Progenitor cell of endocrine pancreas (in vitro differentiated cells): ENCODE data around the gene APOL4. TPM values are rescaled to one million over a fixed set of nuclear protein-coding genes. Genes with fewer than 3 reads are reported as not detected.
"Not testable (repeated sequence)": the region's sequence is repeated elsewhere in the genome, so short reads cannot be mapped to it uniquely, and the experiment has no call there.

Source experiments
- DNase-seq: peaks from one replicate; pipeline ENCODE4 v3.0.0; 2021; ENCODE audit warnings: low spot score; ENCODE audit not compliant: unreplicated experiment
- H3K27ac Mint-ChIP-seq: 2 replicates; pipeline ENCODE4 v1.8.0; 2021; ENCODE audit warnings: mild to moderate bottlenecking, moderate library complexity, mixed read lengths
- H3K27me3 Mint-ChIP-seq: 2 replicates; pipeline ENCODE4 v1.8.0; 2021; ENCODE audit warnings: mixed read lengths
- H3K36me3 Mint-ChIP-seq: 2 replicates; pipeline ENCODE4 v1.8.0; 2022; ENCODE audit warnings: mixed read lengths; ENCODE audit not compliant: insufficient read depth
- H3K4me1 Mint-ChIP-seq: 2 replicates; pipeline ENCODE4 v1.8.0; 2021; ENCODE audit warnings: low read depth, mixed read lengths
- H3K4me3 Mint-ChIP-seq: 2 replicates; pipeline ENCODE4 v1.8.0; 2021; ENCODE audit warnings: low read depth, mild to moderate bottlenecking, moderate library complexity, mixed read lengths
- H3K9me3 Mint-ChIP-seq: 2 replicates; pipeline ENCODE4 v1.8.0; 2021; ENCODE audit warnings: low read depth, mixed read lengths
- CTCF ChIP-seq: fragments of 200-600 bp; sonication (generic); IDR thresholded peaks from one replicate; pipeline ENCODE4 v1.5.0; 2021; ENCODE audit warnings: antibody characterized with exemption, mild to moderate bottlenecking; ENCODE audit not compliant: unreplicated experiment
- total RNA-seq: library from RNA; stranded (reverse); gene quantifications from 2 replicates; pipeline ENCODE4 v1.2.1, GENCODE V29; 2021

Gene APOL4
- total RNA-seq, 1 donor from 2014 or later, result not detected

DNA sequence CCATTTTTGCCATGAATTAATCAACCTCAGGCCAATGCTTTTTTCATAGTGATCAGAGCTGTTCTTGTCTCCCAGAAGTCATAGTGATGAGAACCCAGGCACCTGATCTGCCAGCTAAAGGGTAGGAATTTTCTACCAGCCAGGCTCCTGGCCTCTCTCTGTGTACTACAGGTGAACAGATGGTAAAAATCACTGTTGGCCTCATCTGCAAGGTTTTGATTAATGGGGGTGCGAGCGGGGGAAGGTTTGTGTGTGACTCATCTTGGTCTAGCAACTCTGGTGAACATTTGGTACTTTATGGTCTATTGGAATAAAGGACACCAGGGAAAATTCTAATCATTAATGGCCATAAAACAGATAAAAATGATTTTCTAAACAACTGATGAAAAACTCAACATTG is 14.4 kb upstream of the APOL4 start:
- no peak for TF ChIP-seq CTCF
- H3K27ac Mint-ChIP-seq, result peak overlapping the region; percentile 85
- peaks cover 5% of the 10 kb centered on the region for H3K4me1 Mint-ChIP-seq
- no peaks in the 10 kb centered on the region for H3K9me3 Mint-ChIP-seq
- no peak overlapping the region for H3K4me3 Mint-ChIP-seq
- peaks cover 3% of the 10 kb centered on the region for H3K27me3 Mint-ChIP-seq
- H3K36me3 Mint-ChIP-seq, result no peaks in the 10 kb centered on the region
- no peak for DNase-seq

DNA sequence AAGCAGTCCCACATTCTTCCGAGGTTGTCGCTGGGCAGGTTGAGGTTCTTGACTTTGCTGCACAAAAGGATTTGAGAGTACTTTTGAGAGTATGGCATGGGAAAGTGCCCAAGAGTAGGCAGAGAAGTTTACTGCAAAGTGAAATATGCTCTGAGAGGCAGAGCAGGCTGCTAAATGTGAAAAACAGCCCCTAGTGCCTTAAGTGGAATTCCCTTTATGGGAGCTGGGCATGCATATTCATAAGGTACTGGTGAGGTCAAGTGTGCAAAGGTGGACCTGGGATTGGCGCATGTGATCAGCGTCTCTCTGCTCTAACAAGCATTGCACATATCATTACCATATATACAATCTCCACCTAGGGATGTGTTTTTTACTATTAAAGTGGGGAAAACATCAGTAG is 12.0 kb upstream of the APOL4 start:
- Mint-ChIP-seq H3K36me3 (no peaks in the 10 kb centered on the region), H3K27ac (no peak overlapping the region), H3K4me1 (peaks cover 1% of the 10 kb centered on the region), H3K27me3 (peaks cover 3% of the 10 kb centered on the region), H3K9me3 (peaks cover 4% of the 10 kb centered on the region), H3K4me3 (no peak overlapping the region)
- DNase-seq, result no peak
- TF ChIP-seq CTCF, result no peak

DNA sequence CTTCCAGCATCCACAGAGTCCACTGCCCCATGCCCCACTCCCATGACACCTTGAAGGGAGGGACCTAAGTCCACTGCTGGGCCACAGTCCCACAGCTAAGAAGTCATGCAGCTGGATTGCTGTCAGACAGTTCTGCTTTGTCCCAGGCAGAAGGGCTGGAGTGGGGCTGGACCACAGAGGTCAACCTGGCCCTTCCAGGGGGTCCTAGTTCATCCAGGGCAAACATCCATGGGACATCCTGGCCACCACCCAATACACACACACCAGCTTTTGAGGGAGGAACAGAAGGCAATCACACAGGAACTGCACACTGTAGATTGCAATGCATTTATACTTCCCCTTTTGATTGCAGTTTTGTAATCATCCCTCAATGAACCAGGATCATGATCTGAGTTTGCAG is 11.3 kb upstream of the APOL4 start:
- Mint-ChIP-seq H3K36me3 (no peaks in the 10 kb centered on the region), H3K4me1 (peaks cover 1% of the 10 kb centered on the region), H3K27me3 (peaks cover 3% of the 10 kb centered on the region), H3K27ac (no peak overlapping the region), H3K9me3 (peaks cover 4% of the 10 kb centered on the region), H3K4me3 (no peak overlapping the region)
- TF ChIP-seq CTCF, result no peak
- DNase-seq, result no peak

DNA sequence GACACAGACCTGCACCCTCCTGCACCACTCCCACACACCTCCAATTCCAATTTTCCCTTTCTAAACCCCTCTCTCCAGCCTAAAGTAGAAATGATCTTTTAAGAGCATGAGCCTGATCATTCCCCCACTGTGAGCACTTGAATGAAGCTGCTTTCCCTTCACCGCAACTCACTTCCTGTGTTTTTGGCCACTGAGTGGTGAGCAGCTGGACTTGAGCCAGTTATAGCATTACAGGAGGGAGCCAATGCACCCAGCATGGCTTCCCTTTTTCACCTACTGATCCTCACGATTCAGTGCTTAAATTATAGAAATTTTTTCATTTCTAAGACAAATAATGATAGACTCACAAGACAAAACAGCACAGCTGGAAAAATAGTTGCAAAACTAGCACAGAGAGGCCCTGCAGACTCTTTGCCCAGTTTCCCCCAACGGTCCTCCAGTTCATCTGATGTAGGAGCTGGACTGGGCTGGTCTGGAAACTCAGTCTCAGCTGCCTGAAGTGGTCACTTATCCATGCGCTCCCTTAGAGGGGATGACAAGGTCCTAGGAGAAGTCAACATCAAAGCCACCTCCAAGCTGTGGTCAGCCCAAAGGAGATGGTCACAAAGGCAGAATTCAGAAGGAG is 9.7 kb upstream of the APOL4 start:
- no peaks in the 10 kb centered on the region for H3K36me3 Mint-ChIP-seq

DNA sequence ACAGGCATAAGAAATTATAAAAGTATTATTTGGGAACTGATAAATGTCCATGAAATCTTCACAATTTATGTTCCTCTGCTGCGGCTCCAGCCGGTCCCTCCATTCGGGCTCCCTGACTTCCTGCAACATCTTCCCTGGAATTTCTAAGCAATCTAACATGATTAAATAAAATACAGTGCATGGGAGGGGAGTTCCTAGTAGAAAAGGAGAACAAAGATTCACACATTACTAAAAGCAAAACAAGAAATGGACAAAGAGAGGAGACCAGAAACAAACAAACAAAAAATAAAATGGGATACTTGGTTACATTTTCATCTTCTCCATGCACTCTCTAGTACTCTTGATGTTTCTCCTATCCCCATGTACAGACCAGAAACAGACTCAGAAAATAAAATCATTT is 8.6 kb upstream of the APOL4 start:
- Mint-ChIP-seq H3K27ac (no peak overlapping the region), H3K4me1 (no peaks in the 10 kb centered on the region), H3K27me3 (no peaks in the 10 kb centered on the region), H3K4me3 (no peak overlapping the region), H3K9me3 (peaks cover 4% of the 10 kb centered on the region), H3K36me3 (no peaks in the 10 kb centered on the region)
- TF ChIP-seq CTCF, result no peak
- DNase-seq, result no peak

More for the DNA sequence above, 9.7 kb upstream of the APOL4 start:
- Mint-ChIP-seq H3K27me3 (peaks cover 3% of the 10 kb centered on the region), H3K4me1 (peaks cover 1% of the 10 kb centered on the region), H3K9me3 (peaks cover 4% of the 10 kb centered on the region), H3K4me3 (no peak overlapping the region), H3K27ac (no peak overlapping the region)
- TF ChIP-seq CTCF, result no peak
- DNase-seq, result no peak

DNA sequence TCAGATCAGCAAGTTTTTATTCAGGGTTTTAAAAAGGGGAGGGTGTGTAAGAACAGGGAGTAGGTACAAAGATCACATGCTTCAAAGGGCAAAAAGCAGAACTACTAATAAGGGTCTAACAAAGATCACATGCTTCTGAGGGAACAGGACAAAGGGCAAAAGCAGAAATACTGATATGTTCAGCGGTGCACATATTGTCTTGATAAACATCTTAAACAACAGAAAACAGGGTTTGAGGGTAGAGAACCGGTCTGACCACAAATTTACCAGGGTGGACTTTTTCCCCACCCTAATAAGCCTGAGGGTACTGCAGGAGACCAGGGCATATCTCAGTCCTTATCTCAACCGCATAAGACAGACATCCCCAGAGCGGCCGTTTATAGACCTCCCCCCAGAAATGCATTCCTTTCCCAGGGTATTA is 7.9 kb upstream of the APOL4 start:
- H3K27ac Mint-ChIP-seq, H3K9me3 Mint-ChIP-seq, H3K4me1 Mint-ChIP-seq, DNase-seq, H3K4me3 Mint-ChIP-seq, H3K36me3 Mint-ChIP-seq, H3K27me3 Mint-ChIP-seq: not testable (repeated sequence)
